GM12872 (cell line): ENCODE results near the gene LRCH1.

Experiments used
- CTCF ChIP-seq: IDR thresholded peaks from 3 replicates; pipeline ENCODE4 v1.5.1; 2011; ENCODE audit warnings: low read depth, mild to moderate bottlenecking, low read length, moderate library complexity; ENCODE audit not compliant: insufficient read depth

LRCH1 gene

DNA sequence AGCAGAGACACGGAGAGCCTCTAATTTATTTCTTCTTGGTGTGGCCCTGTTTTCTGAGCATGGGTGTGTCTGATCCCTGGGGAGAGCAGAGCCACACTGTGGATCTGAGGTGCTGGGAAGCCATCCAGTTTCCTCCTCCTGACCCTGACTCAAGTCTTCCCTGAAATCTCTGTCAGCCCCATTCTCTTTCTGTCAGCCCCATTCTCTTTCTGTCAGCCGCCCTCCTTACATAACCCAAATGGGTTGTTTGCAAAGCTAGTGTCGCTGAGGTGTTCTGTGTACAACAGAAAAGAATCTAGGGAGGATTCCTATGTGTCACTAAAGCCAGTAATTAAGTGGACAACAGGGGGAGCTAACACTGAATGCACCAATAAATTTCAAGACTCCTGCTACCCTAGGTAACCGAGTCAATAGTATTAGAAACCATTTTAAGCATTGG lies 50.2 kb downstream of the LRCH1 start:
- TF ChIP-seq CTCF: peak; percentile 46; the same call in 2 of the 3 replicates

- TF ChIP-seq CTCF: no peak
These were observed 51.4 kb downstream of the LRCH1 start for GRCh38 chr13:46604226-46604990.

- TF ChIP-seq CTCF: no peak
These were observed 52.3 kb downstream of the LRCH1 start for GRCh38 chr13:46605076-46605824.

DNA sequence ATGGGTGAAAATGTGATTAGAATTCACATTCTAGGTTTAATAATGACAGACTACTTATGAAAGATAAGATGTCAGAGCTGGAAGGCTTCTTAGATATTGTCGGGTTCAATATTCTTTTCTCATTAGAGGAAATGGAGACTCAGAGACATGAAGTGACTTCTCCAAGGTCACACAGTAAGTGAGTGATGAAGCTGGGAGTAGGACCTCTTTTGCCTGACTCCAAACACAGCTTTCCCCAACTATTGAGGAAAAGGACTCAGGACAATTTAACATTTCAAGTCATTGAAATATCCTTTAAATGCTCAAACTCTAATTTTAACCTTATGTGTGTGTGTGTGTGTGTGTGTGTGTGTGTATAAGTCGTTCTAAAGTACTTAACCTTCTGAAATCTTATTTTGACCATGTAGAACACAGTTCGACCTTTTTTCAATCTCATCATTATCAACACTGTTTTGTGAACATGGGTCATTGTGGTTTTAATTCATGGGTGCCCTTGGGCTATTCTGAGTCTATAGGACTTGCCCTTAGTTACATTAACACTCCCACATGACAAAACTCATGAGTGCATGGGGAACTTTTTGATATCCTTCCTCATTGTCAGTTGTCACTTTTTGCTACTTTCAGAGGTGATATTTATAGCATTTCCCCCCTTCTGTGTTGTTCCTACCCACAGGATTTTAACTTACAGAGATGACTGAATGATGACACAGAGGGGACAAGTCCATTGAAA lies 53.0 kb downstream of the LRCH1 start:
- no peak for TF ChIP-seq CTCF

DNA sequence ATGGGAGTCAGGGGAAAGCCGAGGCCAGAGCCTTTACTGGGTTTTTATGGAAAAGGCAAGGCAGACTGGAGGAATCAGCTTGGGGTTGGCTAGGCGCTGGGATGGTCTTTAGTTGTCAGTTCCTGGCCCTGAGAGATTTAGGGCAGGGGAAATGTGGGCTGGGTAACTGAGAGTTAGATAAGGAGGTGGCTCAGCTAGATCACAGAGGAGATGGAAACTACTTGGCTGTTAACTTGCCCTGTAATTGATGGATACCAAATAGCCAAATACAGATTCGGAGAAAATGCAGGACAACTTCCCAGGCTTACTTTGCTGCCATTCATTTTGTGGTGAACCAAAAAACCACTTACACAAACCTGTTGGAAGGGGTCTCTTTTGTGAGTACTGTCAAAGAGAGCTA lies 54.0 kb downstream of the LRCH1 start:
- TF ChIP-seq CTCF: no peak

DNA sequence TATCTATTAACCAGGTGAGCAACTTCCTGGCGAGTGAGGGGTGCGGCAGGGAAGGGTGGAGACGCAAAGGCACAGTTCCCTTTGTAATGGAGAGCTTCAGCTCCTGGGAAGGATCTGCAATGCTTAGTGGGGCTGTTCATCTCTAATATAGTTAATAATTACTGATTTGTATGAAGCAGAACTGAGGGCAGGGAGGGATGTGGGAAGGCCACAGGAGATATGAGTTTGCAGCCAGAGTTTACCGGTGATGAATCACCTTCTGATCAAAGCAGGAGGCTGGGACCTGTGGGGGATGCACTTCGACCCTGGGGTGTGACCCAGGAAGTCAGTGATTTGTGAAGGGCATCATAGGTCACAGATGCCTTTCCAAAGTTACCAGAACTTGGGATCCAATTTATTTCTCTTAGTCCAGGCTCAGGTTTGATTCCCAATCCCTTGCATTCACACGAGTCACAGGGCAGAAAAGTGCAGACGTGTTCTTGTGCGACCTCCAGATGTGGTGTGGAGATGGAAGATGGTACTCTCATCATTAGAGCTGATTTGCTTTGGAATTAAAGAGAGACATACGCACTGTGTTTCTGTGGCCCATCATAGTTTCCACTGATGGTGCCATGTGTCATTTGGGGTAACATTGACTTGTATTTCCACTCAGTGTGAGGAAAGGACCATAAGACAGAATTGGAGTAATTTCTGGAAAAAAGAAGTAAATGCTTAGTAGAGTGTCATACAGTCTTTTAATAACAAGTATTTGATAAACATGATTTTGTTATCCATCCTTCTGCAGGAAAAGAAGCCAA lies 55.0 kb downstream of the LRCH1 start:
- TF ChIP-seq CTCF: no peak
